ENCODE measurements around the gene ZBTB7A.

- TF ChIP-seq FOXM1 (IDR thresholded peaks at IDR 0.05; ENCODE audit: borderline replicate concordance, low read depth) (no peak), TCF12 (IDR thresholded peaks at IDR 0.05; ENCODE audit: low read depth) (no peak), TAF1 (IDR thresholded peaks at IDR 0.05; ENCODE audit: low read depth) (no peak), EGR1 (IDR thresholded peaks at IDR 0.05) (no peak), REST (IDR thresholded peaks at IDR 0.05; ENCODE audit: low read depth) (no peak), CEBPB (IDR thresholded peaks at IDR 0.05) (no peak), ZBTB7A (IDR thresholded peaks at IDR 0.05; ENCODE audit: low read depth) (no peak)
- TF ChIP-seq, protein P1, sequence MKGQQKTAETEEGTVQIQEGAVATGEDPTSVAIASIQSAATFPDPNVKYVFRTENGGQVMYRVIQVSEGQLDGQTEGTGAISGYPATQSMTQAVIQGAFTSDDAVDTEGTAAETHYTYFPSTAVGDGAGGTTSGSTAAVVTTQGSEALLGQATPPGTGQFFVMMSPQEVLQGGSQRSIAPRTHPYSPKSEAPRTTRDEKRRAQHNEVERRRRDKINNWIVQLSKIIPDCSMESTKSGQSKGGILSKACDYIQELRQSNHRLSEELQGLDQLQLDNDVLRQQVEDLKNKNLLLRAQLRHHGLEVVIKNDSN (IDR thresholded peaks at IDR 0.05) = no peak
- TF ChIP-seq, protein P2, sequence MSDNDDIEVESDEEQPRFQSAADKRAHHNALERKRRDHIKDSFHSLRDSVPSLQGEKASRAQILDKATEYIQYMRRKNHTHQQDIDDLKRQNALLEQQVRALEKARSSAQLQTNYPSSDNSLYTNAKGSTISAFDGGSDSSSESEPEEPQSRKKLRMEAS (IDR thresholded peaks at IDR 0.05) = no peak
These were observed 23.9 kb upstream of the ZBTB7A start for GRCh38 chr19:4090356-4091220.
